ENCODE measurements around the gene ATP2A2.

DNA sequence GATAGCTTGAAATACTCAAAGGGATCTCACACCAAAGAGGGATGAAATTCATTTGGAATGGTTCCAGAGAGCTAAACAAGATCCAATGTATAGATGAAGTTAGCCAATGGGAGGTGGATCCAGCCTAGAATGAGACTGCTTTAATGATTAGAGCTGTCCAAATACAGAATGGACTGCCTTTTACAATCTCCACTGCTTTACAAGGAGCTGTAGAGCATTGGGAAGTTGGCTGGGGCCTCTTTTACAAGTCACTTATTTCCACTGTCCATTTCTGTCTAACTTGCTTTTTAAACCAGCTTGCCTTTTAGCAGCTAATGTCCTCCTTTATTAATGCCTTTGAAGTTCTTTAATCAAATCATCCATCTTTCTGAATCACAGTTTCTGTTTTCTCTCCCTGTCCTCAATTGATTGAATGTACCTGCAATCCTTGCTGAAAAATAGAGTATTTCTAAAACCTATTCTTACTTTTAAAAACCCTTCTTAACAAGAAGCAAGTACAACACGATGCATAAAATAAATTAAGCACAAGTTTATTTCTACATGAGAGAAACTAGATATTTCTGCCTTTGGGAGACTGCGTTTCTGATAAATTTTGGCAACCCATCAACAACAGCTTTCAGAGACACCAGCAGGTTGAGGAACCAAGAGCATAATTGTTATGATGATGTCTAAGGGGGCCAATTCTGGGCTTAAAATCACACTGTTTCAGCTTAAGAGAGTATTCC lies 3.4 kb upstream of the ATP2A2 start:
- TF ChIP-seq, protein P1, sequence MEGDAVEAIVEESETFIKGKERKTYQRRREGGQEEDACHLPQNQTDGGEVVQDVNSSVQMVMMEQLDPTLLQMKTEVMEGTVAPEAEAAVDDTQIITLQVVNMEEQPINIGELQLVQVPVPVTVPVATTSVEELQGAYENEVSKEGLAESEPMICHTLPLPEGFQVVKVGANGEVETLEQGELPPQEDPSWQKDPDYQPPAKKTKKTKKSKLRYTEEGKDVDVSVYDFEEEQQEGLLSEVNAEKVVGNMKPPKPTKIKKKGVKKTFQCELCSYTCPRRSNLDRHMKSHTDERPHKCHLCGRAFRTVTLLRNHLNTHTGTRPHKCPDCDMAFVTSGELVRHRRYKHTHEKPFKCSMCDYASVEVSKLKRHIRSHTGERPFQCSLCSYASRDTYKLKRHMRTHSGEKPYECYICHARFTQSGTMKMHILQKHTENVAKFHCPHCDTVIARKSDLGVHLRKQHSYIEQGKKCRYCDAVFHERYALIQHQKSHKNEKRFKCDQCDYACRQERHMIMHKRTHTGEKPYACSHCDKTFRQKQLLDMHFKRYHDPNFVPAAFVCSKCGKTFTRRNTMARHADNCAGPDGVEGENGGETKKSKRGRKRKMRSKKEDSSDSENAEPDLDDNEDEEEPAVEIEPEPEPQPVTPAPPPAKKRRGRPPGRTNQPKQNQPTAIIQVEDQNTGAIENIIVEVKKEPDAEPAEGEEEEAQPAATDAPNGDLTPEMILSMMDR (IDR thresholded peaks at IDR 0.05): no peak
- TF ChIP-seq EZH2 (IDR thresholded peaks at IDR 0.05): no peak

All from neural progenitor cell (in vitro differentiated cells).